Upper lobe of left lung (tissue), 4 donors: ENCODE measurements around the gene NOP9.

Source experiments
- CTCF ChIP-seq, 6 experiments: fragments of 450-650 bp in 4 of 6; fragments of 200-600 bp in 2 of 6; sonication (generic) in 2 of 6; IDR thresholded peaks; one replicate each; pipeline ENCODE4 v1.5.1; 2016 to 2019; ENCODE audit warnings: antibody characterized with exemption in 6 of 6
- POLR2A ChIP-seq, 4 donors: fragments of 450-650 bp; IDR thresholded peaks; one replicate each; pipeline ENCODE4 v1.5.1; 2016 to 2017; ENCODE audit warnings: antibody characterized with exemption in 4 of 4, mild to moderate bottlenecking in 2 of 4

- TF ChIP-seq CTCF (IDR thresholded peaks at IDR 0.05) (no peak), POLR2A (IDR thresholded peaks at IDR 0.05) (no peak)
Measured at GRCh38 chr14:24317141-24317928, 17.7 kb downstream of the NOP9 start.
